DMS 273 treated with DMSO at 0.1 percent for 48 hours (cell line): Measurements from ENCODE around the gene SP8.
A peak's percentile ranks its signal among the peaks of the same experiment; 100 is the strongest.
"Not testable (repeated sequence)": the region's sequence is repeated elsewhere in the genome, so short reads cannot be mapped to it uniquely, and the experiment has no call there.

Experiments
- DNase-seq: peaks from one replicate; lab custom pipeline; 2025; lab: John Stamatoyannopoulos, UW

SP8 gene

DNA sequence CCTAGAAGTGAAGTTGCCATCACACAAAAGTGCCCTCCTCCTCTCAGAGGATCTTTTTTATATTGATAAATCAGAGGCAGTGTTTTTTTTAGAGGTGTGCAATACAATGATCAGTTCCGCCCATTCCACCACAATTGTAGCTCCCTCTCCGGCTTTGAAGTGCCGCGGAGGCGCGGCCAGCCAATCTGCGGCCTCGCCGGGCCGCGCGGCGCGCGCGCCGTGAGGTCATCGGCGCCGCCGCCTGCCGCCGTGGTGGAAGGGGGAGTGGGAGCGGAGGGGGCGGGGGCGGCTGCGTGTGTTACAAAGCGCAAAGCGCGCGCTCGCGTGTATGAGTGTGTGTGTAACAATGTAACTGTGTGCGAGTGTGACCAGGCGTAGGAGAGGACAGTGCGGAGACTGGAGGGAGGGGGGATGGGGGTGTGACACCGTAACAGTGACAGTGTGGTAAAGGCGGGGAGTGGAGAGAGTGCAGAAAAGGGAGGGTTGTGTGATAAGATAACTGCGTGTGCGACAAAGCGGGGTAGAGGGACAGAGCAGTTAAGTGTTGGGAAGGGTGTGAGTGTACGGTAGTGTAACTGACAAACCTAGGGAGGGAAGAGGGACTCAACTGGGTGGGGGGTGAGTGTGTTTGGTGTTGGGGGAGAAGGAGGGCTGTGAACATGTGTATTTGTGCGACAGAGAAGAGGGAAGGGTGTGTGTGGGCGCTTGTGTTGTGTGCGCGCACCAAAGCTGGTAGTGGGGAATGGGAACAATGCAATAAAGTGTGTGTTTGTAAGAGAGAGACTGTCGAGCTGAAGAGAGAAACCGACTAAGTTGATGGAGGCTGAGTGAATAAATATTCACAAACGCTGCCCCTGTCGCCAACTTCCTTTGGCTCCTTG is at the start of gene SP8:
TSS of gene SP8 (minus strand) at position 108 of the 881 bp plus-strand sequence. CDS start at position 20, 88 bp downstream.
- DNase-seq = no peak

DNA sequence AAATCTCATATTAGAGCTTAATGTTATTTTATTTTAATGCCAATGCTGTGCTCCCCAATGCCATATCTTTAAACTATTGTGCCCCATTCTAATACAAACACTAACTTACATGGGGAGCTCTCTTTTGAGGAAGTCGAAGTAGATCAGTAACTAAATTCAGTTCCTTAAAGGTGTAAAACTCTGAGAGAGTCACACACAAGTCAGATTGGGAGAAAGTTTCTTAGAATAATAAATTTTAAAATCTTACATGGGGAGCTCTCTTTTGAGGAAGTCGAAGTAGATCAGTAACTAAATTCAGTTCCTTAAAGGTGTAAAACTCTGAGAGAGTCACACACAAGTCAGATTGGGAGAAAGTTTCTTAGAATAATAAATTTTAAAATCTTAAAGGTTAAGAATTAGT is 49.7 kb upstream of the SP8 start:
- not testable (repeated sequence) for DNase-seq

DNA sequence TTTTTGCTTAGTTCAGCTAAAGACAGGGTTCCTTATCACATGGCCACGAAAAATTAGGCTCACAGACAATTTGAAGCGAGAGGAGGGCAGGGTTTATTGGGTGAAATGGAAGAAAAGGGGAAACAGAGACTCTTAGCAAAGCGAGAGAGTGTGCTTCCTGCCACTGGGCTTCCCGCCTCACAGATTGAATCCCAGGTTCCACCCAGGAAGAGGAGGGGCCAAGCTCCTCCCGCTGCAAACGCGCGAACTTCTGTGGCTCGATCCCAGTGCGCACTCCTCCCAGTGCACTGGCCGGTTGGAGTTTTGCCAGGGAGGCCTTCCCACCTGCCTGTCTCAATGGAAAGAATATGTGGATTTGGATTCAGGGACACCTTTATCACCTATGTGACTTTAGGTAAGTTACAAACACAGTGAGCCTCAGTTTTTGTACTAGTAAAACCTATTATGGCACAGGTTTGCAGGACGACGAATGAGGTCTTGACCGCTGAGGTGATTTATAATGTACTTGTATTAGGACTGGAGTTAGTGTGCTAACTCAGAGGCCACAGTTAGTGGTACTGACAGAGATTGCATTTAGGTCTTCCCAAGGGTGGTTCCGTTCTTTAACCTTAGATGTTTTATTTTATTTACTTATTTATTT is 48.5 kb upstream of the SP8 start:
- no peak for DNase-seq

DNA sequence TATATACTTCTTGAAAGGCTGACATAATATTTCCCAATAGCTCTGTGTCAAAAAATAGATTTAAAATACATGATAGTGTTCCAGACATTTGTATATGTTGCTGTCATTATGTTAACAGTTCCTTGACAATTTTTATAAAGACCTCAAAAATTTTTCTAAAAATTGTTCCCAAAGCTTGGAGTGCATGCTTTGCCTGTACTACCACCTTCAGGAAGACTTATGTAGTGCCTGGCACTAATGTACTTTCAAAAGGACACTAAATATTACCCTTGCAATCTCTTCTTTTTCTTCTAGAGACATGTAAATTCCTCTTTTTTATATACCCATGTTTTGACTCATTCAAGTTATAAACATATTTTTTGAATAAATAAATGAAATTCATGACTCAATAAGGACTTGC is 48.0 kb upstream of the SP8 start:
- no peak for DNase-seq

DNA sequence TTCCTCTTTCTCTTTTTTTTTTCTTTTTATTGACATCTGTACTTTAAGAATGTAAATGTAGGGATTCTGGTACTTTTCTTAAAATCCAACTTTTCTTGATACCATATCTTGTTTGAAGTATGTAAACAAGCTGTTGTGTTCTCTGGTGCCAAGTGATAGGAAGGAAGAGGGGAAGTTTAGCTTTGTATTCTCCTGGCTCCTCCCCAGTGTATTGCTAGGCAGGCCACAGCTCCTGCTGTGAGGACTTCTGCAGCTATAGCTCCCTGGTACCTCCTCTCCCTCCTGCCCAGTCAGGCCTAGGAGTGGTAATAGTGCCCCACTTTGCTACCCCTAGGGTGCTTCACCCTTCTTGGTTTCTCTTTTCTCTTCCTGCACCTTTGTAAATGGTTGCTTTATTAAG is 45.3 kb upstream of the SP8 start:
- no peak for DNase-seq

DNA sequence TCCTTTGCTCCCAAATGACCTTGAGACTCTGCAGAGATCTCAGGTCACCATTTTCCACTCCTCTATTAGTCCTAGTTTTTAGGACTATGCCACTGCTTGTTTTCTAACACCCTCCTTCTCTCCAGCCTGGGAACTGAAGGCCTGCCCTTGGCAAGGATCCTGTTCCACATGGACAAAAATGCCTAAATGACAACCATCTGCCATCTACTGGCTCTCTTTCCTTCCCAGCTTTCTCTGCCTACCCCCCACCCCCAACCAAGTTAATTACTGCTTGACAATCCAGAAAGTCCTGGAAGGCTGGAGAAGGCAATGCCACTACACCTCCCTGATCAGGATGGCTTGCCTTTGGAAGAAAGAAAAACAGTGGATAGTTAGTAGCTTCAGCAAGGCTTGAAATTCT is 44.8 kb upstream of the SP8 start:
- peak; percentile 4 for DNase-seq

DNA sequence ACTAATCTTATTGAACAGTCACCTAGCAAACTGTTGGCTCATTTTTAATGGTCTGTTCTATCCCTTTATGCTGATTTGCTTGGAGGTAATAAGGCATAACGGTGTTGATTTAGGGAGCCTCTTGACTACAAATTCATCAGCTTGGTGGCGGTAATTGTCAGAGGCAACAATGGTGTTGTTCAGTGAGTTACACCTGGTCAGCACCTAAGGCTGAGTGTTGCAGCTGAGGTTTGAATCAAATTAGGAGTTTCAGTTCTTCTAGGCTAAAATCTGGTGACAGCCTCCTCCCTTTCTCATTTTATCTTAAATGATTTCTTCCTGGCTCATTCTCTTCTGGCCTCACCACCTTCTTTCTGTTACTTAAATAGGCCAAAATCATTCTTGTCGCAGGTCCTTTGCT is 42.3 kb upstream of the SP8 start:
- DNase-seq = no peak

DNA sequence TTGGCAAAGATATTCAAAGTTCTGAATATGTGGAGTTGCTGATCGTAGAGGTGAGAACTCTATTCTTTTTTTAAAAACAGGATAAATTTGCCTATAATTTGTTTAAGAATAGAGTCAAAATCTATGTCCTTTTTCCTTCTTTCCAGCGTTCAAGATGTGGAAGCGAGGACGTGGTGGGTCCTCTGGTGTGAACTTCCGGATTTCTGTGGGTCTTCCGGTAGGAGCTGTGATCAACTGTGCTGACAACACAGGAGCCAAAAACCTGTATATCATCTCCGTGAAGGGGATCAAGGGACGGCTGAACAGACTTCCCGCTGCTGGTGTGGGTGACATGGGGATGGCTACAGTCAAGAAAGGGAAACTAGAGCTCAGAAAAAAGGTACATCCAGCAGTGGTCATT is 40.5 kb upstream of the SP8 start:
- no peak for DNase-seq

DNA sequence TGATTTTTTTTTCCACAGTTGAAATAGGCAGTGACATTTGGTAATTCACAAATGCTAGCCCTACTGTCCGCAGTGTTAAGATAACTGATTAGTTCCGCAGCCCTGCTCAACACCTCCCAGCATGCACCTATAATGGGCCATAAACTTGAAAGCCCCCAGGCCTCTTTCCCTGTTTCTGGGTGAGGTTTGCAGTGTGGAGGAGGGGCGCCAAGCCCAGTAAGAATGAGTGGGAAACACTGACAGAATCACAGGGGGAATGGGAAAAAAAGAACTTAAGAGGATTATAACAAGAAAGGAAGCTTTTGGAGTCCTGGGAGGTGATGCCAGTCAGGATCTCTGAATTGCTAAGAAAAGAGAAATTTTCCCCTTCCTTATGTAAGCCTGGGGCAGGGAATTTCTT is 39.6 kb upstream of the SP8 start:
- DNase-seq = no peak

DNA sequence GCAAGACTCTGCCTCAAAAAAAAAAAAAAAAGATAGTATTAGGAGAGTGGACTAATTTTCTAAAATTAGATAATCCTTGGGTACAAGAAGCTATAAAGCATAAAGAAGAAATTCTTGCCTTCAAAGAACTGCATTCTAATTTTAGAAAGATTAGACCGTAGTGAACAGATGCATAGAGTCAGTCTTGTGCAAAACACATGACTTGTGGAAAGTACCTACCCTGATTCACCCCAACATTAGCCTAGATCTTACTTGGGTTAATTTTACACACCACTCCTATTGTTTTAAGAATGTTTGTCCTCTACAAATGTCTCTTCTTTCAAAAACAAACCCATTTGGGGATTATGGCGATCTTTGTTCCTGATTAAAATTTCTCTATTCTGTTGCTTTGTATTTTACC is 38.9 kb upstream of the SP8 start:
- DNase-seq = no peak

DNA sequence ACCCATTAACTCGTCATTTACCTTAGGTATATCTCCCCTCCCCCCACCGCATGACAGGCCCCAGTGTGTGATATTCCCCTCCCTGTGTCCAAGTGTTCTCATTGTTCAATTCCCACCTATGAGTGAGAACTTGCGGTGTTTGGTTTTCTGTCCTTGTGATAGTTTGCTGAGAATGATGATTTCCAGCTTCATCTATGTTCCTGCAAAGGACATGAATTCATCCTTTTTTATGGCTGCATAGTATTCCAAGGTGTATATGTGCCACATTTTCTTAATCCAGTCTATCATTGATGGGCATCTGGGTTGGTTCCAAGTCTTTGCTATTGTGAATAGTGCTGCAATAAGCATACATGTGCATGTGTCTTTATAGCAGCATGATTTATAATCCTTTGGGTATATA is 34.7 kb upstream of the SP8 start:
- DNase-seq = not testable (repeated sequence)

DNA sequence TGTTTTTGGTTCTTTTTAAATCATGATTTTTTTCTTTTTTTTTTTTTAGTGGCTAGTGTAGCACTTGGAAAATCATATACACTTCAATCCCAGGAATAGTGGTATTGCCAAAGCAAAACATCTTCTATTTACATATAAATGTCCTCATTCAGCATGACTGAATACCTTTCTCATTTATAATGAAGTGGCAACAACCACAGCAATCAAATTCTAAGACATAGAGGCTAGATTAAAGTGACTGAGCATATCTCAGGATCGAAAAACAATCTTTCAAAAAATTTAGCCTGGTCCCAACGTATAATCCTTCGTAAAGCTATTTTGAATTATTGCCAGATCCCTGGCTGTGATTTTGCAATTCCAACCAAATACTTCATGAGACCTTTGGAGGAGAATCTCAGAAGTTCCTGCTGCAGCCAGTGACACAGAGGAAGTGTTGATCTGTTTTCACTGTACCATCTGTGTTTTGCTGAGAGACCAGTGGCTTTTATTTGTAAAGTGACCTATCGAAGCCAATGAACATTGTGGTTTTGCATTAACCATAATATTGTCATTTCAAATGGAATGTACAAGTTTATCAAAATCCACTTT is 29.8 kb upstream of the SP8 start:
- DNase-seq = no peak

DNA sequence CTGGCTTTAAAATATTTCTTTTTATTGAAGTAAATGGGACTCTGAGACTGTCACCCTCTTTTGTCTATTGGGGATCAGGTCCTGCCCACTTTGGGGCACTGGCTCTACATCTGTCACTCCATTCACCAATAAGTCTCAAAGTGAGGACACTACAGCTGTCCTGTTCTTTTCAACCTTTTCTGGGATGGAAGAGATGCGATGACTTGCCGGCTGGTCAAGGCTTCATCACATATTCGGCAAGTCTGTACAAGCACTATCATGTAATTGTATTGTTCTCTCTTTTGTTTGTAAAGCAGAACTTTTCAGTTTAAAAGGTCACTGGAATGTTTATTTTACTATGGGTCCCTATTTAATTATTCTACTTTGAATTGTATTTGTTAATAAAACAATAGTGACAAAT is 17.7 kb upstream of the SP8 start:
- no peak for DNase-seq

DNA sequence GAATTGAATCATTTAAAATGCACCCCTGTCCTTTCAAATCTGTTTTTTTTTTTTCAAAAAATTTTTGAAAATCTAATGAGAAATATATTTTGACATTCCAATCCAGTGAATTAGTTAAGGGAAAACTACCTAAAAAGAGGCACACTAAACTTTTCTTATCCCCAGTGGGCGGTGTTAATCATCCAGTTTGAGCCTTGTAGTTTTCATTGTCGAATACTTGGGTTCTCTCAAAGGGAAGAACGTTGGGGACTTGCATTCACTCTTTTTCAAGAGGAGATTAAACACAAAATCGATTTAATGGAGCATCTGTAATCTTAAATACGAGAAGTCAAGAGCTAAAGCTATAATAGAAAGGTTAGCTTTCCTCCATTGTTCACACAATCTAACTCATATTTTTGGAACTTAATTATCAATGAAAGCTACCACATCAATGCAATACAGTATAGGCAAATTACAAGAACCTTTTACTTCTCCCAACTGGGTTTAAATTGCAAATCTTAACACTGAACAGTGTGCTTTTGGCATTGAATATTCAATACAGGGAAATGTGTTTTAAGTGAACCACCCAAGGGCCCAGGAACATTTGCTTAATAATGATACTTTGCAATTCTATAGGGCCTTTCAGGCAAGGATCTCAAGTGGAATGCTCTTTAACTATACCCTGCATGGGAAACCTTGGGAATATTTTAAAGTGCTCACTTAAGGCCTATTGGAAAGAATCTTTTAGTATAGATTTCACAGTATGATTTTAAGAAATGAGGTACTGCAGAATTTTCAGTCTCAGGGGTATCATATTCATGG is 13.1 kb upstream of the SP8 start:
- no peak for DNase-seq

DNA sequence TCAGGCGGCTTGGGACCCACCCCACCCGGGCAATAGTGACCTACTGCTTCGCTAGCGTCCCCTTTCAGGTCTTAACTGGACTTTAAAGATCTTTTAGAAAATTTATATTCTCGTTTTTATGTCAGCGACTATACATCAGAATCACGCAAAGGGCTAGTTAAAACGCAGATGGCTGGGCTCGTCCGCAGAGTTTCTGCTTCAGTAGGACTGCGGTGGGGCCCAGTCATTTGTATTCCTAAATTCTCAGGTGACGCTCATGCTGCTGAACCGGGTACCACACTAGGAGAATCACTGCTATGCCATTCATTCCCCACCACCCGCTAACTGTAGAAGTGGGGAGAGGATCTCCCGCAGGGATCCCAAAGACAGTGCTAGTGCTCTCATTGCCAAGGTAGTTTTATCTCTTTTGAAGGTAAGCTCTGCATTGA is 12.0 kb upstream of the SP8 start:
- DNase-seq = no peak

DNA sequence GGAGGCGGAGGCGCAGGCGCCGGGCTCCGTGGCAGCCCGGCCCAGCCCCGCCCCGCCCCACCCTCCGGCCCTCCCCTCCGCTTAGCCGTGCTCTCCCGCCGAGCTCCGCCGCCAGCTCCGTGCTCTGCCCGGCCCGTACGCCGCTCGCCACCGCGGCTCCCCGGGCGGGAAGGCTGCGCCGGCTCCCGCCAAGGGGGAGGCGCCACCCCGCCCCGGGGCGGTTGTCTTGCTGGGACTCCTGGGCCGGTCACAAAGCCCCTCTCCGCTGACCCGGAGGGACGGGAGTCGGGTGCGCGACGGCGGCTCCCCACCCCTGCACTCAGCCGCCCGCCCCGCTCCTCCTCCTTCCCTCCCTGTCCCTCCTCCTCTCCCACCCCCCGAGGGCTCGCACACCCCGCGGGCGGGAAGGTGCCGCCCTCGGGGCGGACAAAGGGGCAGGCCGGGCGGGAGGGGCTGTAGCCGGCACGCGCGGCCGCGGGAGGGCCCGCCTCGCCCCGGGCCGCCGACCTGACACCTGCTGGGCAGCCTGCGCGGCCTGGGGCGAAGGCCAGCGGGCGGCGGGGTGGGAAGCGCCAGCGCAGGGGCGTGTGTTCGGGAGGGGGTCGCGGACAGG is 11.5 kb upstream of the SP8 start:
- DNase-seq = no peak

DNA sequence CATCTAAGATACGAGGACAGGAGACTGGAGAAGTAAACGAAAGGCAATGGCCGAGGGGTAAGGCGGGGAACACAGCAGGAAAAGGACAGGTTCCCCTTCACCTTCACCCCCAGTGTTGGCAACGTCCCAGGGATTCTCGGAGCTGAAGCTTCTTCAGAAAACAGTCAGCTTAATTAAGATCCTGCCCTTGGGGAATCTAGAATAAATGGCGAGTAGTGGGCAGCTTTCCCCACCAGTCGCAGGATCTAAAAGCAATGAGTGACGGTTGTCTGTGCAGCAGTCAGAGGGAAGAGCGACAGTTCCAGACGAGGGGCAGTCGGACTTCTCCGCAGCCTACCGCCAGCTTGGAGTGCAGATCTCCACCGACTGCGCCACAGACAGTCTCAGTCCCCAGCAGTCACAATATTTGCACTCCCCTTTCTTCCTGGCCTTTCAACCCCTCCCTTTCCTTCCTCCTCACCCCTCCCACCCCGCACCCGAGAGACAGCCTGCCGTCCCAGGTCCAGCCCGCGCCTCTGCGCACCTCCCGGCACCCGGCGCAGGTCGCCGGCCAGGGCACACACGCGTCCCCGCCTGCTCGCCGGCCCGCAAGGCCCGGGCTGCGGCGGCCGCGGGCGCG is 10.9 kb upstream of the SP8 start:
- DNase-seq = no peak

DNA sequence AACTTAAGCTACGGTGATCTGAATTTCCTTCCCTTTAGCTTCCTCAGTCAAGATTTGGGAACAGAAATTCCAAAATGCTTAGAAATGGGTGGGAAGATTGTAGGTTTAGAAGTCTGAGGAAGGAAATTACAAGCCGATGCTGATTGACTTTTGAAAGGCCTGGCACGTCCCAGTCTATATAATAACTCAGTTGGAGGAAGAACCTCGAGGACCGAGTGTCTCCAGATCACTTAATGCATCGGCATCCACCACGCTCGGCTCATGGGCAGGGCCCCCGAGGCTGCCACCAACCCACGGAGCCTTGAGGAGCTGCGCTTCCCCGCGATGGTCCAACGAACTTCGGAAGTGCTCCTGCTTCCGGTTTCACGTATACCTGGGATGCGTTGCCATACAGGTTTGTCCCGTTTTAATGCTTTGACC is 10.4 kb upstream of the SP8 start:
- no peak for DNase-seq

DNA sequence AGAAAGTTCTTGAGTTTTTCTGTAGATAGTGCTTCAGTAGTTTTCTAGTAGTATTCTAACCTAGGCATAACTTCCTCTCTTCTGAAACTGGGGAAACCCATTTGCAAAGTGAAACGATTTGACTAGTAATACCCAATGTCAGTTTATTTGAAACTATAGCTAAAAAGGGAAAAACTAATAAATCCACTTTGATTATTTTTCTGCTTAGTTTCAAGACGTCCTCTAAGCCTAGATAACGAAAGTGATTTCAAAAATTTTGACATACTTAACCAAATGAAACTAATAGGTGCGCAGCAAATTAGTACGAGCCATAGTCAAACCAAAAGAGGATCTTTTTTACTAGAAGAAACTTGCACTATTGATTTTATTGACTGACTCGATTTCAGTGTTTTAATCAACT is 9.8 kb upstream of the SP8 start:
- DNase-seq = no peak

DNA sequence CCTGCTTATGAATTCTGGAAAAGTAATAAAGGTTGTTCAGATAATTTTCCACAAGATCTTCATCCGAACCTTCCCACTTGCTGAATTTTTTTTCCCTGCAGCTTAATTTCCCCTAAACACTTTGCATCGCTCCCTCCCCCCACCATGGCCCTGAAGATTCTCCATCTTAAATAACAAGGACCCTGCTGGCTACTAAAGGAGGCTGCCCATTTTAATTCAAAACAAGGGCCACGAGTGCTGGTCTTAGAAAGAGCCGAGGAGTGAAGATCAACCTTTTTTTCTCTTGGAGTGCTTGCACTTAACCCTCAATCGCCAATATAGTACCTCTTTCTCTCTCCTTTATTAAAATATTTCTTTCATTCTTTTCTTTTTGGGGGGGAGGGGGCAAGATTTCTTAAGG is 9.2 kb upstream of the SP8 start:
- no peak for DNase-seq

DNA sequence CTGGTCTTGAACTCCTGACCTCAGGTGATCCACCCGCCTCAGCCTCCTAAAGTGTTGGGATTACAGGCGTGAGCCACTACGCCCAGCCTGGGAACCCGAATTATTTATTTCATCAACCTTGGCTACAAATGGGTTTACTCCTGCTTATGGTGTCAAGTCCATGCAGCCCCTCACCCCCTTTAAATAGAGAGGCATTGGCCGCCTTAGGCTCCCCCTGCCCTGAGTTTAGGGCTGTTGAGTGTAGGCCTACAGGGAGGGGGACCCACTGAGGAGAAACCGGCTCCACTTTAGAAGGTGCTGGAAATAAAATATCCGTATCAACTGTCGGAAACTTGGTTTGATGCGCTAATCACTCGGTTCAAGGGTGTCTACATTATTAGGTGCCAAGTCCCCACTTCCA is 8.7 kb upstream of the SP8 start:
- no peak for DNase-seq

DNA sequence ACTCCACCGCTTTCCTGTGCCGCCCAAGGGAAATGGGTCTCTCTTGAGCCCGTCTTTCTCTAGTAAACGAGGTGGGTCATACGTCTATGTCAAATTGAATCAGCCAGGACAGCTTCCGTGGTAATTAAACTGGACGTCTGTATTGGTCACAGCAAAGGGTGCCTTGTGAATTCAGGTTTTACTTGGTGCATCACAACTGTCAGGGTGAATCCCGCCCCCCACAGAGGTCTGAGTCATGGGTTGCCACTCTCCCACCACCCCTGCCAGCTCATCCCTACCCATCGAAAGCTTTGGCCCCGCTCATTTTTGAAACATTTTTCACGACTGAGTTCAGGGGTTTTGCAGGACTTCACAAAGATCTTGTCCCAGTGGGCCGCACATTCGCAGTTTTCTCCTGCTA is 8.0 kb upstream of the SP8 start:
- DNase-seq = no peak
